GM19397 (cell line): ENCODE data around the gene SBSN.

ENCODE experiments used
- ATAC-seq: cut with Tn5 transposase; IDR thresholded peaks from one replicate; pipeline ENCODE4 v1.9.1; 2021; ENCODE audit warnings: mild to moderate bottlenecking, moderate library complexity; ENCODE audit not compliant: unreplicated experiment

SBSN gene

DNA sequence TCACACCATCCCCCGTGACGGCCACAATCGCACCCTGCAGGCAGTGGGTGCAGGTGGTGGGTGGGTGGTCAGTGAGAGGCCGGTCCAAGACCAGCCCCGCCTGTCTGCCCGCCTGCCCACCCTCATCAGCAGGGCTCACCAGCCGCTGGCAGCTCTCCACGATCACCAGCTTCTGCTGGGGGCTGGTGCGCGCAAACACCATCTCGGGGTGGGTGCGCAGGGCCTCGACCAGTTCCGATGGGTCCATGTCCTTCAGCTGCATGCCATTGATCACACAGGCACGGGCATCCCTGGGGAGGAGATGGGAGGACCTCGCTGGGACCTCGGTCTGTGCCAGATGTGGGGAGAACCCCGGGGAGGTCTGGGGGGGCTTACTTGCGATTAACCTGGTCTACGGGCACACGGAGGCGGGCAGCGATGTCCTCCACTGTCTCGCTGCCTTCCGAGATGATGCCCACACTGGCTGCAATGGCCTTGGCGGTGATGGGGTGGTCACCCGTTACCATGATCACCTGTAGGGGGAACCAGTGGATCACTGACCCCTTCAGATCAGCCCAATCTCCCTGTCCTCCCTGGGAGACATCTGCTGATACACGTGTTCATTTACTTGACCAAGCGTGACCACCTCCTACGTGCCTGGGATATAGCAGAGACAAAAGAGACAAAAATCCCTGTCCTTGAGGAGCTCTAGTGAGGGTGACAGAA lies 27.3 kb upstream of the SBSN start:
- ATAC-seq = no peak

DNA sequence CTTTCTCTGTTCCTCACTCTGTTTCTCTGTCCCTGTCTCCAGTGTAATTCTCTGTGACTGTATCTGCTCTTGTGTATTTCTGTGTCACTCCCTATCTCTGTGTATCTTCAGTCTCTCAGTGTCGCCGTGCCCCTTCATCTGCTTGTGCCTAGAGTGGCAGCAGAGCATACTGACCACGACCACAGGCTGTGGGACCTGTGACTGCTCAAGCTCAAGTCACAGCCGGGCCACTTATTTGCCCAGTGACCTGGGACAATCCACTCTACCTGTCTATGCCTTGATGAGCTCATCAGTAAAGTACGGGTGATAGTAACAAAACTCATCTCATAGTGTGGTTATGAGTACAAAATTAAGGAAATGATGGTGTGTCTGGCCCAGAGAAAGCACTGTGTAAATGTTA lies 26.0 kb upstream of the SBSN start:
- no peak for ATAC-seq

DNA sequence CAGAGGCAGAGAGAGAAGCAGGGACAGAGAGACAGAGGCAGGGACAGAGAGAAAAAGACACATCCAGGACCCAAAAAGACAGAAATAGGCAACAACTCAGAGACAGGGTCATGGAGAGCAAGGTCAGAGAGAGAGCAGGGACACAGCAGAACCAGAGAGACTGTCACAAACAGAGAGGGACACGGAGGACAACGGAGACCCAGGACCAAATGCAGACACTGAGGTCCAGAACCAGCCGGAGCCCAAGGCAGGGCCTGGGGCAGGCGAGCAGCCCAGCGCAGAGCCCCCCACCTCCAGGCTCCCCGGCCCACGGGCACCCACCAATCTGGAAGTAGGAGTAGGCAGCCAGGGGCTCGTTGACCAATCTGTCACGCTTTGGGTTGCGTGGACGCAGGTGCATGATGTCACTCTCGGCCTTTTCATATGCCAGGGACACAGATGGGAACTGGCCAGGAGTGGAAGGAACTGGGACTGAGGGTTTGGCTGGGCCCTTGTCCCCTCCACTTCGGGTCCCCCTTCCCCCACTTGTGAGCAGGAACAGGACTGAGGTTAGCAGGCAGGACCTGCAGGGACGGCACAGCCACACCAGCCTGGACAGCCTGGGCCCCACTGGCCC lies 25.4 kb upstream of the SBSN start:
- ATAC-seq = no peak

DNA sequence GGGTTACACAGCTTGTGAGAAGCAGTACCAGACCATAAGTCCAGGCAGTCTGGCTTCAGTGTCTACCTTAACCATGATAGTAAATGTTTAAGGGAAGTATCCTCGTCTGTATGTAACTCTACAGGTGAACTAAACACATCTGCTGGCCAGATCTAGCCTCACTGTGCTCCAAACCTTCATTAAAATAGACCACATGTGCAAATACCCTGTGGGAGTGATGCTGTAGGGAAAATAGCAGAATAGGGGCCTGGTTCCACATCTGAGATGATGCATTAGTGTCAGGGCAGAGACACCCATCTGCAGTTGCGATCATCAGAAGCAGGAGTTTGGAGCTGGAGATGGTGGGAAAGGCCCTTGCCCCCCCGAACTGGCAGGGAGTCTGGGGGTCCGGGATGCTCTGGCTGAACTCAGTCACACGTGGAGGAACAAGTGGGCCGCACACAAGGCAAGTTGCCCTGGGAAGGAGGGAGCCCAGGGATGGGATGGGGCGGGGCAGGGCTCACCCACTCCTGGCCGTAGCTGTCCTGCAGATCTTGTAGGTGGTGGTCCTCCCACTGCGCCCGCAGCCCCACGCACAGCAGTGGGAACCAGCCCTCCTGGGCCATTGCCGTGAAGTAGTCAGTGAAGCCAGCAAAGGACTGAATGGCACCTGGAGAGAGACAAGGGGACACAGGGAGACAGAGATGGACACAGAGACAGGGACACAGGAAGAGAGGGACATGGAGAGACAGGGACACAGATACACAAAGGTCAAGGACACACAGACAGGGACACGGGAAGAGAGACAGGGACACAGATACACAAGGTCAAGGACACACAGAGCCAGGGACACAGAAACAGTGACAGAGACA lies 24.6 kb upstream of the SBSN start:
- ATAC-seq = no peak

DNA sequence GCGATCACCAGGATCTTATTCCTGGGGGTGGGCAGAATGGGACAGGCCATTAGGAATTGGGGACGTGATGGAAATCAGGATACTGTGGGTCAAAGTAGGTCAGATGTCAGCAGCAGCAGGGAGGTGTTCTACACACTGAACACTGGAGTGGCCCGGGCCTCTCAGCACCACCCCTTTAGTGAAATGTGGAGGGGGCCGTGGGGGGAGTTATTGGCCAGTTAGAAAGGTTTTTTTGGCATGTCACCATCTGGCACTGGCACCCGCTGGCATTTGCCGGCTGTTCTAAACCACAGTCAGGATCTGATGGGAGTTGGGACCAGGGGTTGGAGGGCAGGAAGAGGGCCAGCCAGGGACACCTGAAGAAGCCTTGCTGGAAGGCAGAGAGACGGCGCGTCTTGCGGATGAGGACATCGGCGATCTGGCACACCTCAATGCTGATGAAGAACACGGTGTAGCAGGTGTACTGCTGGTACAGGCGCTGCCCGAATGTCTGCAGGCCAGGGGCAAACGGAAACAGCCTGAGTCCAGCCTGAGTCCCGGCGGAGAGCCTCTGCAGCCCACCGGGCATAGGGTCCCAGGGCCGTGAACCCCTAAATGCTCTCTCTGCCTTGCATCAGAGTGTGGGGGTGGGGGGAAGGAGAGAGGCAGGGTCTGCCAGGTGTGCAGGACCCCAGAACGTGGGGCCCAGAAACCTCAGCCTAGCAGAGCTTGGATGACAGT lies 23.1 kb upstream of the SBSN start:
- no peak for ATAC-seq

DNA sequence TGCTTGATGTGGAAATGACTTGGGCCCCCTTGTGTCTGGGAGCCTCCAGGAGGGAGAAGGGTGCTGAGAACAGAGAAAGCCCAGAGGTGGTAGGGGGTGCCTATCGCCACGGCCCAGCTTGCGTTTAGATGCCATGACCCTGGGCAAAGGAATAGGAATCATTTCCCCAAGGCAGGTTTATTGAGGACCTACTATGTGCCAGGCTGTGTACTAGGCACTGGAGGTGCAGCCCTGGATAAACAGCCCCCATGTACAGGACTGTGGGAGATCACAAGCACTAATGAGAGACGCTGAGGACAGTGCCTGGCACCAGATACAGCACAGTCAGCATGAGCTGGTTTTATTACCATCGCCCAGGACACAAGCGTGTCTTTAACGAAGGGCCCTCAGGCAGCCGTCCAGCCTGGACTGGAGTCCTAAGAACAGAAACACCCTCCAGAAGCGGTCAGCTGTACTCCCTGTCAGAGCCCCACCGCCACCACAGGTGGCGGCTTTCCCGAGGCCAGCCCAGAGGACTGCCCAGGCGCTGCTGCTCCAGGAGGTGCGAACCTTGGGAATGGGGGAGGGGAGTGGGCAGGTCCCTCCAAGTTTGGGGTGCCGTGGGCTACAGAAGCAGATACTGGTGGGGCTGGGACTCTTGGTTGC lies 21.9 kb upstream of the SBSN start:
- no peak for ATAC-seq

DNA sequence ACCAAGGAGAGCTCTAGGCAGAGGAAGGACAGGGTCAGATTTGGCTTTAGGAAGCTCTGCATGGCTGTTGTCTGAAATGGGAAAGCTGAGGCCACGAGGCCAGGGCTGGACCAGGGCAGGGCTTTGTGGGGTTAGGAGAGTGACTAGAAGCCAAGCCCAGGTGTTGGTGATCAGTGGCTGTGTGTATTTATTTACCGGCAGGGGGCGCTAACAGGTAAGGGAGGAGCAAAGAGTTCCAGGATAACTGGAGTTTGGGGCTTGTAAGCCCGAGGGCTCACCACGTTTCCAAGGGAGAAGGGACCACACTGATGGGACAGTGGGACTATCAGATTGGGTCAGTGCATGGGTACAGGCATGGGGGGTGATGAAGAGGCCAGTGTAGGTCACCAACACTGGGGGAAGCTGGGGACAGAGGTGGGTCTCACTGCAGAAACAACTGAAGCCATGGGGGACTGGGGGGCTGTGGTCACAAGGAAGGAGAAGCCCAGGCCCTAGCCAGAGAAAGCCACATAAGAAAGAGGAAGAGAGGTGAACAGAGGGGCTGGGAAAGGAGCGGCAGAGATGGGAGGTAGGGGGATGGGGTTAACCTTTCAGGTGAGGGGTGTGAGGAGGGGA lies 21.2 kb upstream of the SBSN start:
- ATAC-seq = no peak

DNA sequence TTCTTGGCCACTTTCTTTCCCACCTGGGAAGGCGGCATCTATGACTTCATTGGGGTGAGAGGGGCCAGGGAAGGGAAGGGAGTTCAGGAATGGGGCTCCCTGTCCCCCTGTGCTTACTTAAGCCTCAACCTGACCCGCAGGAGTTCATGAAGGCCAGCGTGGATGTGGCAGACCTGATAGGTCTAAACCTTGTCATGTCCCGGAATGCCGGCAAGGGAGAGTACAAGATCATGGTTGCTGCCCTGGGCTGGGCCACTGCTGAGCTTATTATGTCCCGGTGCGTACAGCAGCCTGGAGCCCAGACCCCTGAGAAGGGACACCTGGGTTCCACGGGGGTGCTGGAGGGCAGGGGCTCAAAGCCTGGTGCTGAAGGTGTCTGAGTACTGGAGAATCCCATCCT lies 18.4 kb upstream of the SBSN start:
- no peak for ATAC-seq

DNA sequence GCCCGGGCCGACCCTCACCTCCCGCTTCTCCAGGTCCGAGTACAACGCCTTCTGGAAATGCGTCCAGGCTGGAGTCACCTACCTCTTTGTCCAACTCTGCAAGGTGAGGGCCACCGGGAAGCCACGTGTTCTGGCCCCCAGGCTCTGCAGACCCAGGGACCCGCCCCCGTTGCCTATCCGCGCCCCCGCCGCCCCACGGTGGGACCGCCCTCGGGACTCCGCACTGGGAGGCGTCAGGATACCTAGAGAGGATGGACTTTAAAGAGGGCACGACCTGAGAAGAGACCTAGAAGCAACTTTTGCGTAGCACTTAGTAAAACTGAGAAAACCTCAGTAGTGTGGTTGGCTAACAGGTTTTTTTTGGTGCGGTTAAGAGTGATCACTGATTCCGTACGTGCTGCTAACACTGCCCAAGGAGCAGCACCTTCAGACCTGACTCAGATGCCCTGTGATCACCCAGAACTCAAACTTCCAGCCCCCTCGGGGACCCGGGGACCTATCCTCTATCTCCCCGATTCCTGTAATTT lies 17.8 kb upstream of the SBSN start:
- ATAC-seq = peak; percentile 43

DNA sequence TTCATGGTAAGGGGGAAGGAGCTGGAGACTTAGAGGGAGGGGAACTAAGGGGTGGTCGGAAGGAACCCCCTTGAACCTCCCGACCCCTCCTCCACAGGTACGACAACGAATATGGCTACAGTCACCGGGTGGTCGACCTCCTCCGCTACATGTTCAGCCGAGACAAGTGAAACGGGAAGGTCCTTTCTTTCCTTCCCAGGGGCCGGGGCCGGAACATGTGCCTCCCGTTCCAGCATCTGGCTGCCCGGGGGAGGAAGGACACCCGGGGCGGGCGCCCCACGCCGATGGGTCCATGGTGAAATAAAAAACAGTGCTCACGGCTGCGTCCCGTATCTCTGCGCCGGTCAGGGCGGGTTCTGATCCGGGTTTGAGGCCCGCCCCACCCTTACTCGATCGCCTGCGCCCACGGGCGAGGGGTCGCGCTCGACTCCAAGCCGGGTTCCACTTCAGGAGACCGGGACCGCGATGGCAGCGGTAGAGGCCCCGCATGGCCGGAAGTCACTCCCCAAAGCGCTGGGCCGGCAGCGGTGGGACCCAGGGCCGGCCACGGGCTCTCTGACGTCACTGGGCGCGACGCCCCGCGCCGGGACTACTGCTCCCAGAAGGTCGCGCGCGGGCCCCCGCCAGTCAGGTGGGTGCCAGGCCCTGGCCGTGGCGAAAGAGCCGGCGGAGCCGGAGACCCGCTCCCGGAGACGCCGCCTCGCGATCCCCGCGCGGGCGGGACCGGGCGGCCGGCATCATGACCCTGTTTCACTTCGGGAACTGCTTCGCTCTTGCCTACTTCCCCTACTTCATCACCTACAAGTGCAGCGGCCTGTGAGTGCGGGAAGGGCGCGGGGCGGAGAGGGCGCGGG lies 17.1 kb upstream of the SBSN start, which contains the start of gene TMEM147:
TSS of gene TMEM147 (plus strand) at position 626 of the 854 bp plus-strand sequence. CDS start at position 740, 114 bp downstream.
- peak; percentile 84 for ATAC-seq

DNA sequence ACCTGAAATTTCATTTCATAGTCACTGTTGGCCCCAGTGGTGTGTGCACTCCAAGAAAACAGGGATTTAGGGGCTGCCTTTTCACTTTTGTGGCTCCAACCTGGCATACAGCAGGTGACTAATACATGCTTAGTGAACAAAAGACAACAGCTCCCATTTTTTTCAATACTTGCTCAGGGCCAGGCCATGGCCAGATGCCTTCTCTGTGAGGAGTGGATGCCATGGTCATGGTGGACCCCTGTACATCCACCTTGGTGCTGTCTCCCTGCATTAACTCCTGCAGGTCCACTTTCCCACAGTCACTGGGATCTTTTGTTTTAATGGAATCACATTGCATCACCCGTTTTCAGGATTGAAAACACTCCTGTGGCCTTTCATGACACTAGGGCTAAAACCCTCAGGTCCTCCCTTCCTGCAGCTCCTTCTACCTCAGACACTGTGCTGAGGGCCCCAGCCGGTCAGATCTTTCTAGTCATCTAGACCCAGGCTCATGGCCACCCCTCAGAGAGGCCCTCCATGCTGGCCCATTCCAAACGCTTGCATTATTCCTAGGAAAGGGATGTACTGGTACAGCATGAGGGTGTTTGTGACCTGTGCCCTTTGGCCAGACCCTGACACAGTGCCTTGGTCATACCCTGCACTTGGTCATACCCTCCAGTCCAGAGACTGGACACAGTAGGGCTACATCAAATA lies 16.1 kb upstream of the SBSN start:
- ATAC-seq = no peak

DNA sequence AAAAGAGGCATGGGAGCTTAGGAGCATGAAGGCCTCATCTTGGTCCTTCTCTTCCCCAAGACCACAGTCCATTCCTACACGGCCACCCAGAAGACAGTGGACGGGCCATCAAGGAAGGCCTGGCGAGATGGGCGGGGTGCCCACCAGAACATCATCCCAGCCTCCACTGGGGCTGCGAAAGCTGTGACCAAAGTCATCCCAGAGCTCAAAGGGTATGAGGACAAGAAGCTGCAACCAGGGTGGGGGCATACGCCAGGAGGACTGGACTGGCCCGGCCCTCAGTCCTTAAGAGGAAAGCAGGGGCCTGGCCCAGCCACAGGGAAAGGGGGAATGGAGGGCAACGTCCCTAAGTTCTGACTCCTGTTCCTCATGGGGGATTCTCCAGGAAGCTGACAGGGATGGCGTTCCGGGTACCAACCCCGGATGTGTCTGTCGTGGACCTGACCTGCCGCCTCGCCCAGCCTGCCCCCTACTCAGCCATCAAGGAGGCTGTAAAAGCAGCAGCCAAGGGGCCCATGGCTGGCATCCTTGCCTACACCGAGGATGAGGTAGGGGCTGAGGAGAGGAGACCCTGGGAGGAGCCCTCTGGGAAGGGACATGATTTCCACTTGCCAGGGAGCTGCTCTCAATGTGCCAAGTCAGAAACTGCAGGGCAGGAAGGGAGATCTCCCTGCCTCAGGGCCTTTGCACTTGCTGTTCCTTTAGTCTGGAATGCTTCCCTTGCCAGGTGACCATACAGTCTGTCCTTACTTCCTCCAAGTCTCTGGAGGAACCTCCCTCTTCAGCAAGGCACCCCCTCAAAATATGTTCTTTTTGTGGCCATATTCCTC lies 15.4 kb upstream of the SBSN start:
- no peak for ATAC-seq

DNA sequence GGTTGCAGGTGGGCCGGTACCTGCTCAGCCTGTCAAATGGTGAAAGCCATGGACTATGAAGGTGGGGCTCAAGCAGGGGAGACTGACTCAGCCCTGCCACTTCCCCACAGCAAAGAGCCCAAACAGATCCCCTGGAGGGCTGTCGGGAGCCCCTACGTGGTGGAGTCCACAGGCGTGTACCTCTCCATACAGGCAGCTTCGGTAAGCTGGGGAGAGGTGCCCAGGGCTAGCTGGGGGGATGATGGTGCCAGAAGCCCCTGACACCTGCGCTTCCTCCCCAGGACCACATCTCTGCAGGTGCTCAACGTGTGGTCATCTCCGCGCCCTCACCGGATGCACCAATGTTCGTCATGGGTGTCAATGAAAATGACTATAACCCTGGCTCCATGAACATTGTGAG lies 14.1 kb upstream of the SBSN start:
- ATAC-seq = no peak

DNA sequence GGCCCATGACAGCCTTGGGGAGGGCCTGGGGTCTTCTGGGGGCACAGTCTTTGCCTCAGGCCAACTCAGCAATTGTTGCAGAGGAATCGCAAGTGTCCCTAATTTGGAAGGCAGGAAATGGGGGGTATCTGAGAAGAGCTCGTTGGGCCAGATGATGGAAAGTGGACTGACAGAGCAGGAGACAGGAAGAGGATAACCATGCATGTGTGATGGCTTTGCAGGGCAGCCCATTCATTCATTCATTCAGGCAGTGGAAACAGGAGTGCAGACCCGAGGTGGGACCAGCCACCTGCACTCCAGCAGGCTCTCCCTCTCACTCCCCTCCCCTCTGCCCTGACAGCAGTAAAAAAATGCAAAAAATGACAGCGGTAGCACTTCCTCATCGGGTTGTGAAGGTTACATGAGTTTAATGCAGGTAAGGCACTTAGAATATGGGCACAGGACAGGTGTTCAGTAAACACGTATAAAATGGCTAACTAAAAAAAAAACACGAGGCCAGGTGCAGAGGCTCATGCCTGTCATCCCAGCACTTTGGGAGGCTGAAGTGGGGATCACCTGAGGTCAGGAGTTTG lies 12.3 kb upstream of the SBSN start:
- ATAC-seq = no peak

DNA sequence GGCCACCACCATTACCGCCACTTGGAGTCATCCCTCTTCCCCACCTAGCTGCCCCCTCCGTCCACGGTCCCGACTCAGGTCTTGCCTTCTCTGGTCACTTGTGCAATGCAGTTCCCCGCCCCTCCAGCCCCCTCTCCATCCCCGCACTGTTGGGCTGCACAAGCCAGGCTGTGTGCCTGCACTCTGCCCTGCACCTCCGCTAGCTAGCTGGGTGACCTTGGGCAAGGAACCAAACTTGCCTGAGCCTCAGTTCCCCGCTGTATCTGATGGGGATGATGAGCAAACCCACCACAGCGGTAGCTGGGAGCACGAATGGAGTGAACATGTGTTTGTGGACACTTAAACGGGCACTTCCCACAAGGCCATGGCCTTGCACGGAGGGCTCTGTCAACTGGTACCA lies 11.7 kb upstream of the SBSN start:
- ATAC-seq = no peak

DNA sequence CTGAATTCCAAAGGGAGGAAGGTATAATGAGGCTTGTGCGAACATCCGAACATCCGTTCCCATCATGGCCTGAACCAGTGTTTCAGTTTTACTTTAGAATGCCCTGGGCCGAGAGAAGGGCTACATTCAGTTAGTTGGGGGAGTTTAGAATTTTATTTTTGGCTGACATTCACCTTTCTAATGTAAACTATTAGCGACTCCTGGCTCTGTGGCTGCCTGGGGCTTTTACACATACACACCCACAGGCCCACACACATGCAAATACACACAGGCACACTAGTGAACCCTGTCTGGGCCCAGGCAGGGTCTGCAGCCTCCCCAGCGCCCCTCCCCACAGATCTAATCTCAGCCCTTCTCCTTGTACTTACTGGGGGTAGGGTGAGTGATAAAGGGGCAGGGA lies 11.2 kb upstream of the SBSN start:
- ATAC-seq = no peak

DNA sequence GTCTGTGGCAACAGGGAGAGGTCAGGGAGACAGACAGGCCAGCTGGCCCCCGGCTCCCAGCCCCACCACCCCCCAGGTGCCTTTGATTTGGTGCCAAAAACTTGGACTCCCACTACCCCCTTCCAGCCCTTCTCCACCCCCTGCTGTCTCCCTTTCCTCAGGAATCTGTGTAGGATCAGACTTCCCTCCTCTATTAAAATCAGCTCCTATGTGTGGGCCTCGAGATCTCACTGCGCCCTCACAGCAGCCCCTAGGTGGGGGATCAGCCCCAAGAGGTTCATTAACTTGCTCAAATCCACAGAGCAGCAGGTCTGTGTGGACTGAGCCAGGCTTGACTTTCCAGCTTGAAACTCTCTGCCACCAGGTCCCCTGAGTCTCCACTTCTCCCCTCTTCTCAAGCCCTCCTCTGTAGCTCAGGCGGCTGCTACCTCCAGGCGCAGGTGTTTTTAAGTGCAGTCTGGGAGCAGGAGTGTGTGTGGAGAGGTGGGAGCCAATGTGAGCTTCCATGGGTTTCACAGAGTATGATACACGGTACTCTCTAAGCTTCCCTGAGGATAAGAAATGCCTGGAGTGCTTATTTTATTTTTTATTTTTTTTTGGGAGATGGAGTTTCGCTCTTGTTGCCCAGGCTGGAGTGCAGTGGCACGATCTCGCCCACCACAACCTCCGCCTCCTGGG lies 6.8 kb upstream of the SBSN start:
- ATAC-seq = no peak
